ENCODE data around the gene KLF7.
"Not testable (repeated sequence)": the region's sequence is repeated elsewhere in the genome, so short reads cannot be mapped to it uniquely, and the experiment has no call there.

The KLF7 gene

GRCh38 chr2:207051385-207051965, 114.3 kb downstream of the KLF7 start:
- DNase-seq: no peak

DNA sequence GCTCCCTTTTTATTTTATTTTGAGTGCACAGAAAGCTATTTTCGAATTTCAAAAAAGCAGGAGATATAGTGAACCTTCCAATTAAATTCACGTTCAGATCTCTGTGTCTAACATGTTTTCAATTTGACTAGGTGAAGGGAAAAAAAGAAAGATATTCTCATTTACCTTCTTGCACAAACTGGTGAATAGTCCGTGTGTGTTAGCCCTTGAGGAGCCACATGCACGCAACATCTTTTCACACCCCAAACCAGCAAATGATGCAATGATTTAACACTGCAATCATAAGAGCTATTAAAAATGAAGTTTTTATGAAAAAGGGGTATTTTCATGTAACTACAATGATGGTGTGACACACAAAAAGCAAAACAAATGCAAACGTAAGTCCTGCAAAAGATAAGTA, 116.6 kb downstream of the KLF7 start:
- no peak for DNase-seq

DNA sequence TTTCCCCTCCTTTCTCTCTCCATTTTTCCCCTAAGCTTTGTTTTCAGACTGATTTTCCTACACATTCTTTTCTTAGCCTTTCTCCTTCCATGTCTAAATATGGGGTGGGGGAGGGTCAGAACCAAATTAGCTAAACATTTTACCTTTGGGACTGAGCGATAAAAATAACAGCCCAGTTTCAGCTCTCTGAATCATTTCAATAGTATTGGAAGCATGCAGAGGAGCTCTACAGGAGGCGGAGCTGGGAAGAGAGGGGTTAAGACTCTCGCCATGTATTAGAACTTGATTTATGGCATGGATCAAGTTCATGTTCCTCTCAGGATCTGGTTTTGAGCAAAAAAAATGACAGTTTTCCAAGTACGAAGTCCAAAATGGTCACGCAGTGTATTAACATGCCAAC, 117.3 kb downstream of the KLF7 start:
- DNase-seq: no peak

- DNase-seq: peak; percentile 66
Measured at GRCh38 chr2:207046724-207047123, 119.0 kb downstream of the KLF7 start.

DNA sequence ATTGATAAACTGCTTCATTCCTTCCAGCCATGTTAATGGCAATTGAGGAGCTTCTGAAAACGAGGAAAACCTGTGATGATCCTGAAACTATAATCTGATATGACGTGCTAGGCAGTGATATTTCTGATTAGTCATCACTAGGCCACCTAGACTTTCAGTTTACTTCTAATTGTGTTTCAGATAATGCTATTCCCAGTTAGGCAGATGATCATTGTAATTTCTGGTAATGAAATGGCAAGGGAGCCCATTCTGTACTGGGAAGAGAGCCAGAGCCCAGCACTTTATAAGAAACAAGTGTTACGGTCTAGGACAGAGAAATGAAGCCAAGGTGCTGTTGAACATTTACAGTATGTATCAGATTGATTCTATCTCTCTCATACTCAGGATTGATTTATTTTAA, 120.2 kb downstream of the KLF7 start:
- DNase-seq: no peak

GRCh38 chr2:207044379-207045362, 121.1 kb downstream of the KLF7 start:
- peak; percentile 69 for DNase-seq

GRCh38 chr2:207042841-207043240, 122.9 kb downstream of the KLF7 start:
- no peak for DNase-seq

DNA sequence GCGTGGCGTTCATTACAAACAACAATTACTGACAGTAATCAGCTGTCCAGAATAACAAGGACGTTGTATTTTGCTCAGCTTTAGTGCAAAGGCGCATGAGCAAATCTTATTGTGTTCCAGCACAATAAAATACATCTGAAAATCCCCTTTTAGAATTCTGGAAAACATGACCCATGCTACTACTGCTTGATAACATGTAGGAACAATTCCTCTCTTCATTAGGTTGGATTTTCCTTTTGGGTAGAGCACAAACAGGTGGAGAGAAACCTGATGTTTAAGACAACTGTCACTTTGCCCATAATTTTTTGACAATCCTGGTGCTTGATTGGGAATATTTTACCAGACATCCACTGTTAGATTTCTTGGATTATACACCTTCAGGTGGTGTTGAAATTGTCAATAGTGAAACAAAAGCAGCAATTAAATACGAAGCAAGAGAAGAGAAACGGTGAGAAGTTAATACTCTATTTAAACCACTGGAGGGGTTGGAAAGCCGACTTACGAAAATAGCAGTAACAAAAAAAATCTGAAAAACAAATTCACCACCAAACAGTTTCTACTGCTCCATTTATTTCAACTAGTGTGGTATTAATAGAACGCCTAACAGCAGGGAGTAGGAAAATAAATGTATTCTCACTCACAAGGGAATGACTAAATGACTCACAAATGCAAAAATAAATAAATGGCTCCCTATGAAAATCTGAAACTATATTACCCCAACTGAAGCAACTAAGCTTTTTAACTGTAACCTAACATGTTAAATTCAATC, 123.8 kb downstream of the KLF7 start:
- no peak for DNase-seq

DNA sequence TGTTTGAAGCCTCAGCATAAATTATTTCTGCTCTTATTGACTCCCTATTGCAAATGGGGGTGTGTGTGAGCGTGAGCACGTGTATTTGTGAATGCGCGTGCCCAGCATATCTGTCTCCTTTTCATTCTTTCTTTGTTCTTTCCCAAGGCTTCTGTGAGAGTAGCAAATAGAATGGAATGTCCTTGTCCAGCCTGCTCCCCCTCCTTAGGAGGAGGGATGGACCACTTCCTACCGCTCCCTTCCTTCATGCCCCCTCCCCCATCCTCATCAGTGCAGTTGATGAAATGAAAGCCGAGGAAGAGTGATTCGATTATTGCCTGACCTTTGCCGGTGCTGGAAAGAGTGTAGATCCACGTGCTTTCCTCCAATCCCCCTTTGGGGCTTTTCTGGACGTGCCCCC, 124.5 kb downstream of the KLF7 start:
- no peak for DNase-seq

GRCh38 chr2:207040696-207041095, 125.1 kb downstream of the KLF7 start:
- DNase-seq: no peak

- DNase-seq: peak; percentile 90
Measured at GRCh38 chr2:207039225-207039624, 126.5 kb downstream of the KLF7 start.

DNA sequence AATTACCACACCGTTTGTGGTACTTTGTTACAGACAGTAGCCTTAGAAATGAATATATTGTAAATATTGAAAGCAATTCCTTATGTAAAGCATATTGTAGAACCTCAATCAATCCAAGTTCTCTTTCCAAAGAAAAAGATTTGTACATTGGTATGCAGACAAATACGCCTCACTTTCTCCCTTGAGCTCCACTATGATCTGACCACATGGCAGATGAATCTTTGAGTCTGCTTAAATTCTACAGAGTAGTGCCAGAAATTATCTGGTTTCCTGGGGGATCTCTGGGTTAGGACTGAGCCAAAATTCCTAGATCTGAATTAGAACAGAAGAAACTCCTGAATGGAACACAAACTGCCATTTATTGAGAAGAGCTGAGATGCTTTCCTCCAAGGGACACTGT, 127.4 kb downstream of the KLF7 start:
- DNase-seq: no peak

DNA sequence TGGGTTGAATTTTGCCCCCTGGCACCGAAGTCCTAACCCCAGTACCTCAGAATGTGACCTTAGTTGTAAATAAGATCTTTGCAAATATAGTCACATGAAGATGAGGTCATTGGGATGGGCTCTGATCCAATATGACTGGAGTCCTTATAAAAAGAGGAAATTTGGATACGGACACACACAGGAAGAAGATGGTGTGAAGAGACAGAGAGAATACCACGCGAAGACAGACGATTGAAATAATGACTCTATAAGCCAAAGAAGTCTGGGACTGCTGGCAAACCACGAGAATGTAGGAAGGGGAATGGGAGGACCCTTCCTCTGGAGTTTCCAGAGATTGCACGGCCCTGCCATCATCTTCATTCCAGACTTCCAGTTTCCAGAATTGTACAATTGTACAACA, 127.9 kb downstream of the KLF7 start:
- DNase-seq: no peak

DNA sequence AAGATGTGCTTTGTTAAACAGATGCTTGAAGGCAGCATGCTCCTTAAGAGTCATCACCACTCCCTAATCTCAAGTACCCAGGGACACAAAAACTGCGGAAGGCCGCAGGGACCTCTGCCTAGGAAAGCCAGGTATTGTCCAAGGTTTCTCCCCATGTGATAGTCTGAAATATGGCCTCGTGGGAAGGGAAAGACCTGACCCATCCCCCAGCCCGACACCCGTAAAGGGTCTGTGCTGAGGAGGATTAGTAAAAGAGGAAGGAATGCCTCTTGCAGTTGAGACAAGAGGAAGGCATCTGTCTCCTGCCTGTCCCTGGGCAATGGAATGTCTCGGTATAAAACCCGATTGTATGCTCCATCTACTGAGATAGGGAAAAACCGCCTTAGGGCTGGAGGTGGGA, 128.7 kb downstream of the KLF7 start:
- not testable (repeated sequence) for DNase-seq

- no peak for DNase-seq
Measured at GRCh38 chr2:207035875-207036274, 129.9 kb downstream of the KLF7 start.

GRCh38 chr2:207032490-207032889, 133.3 kb downstream of the KLF7 start:
- no peak for DNase-seq
